GM23338 (cell line): Measurements from ENCODE around the gene FAAP100.

Experiments
- CTCF ChIP-seq, 2 experiments: fragments of 200-600 bp in 1 of 2; sonication (generic) in 1 of 2; conservative IDR thresholded peaks; 2 replicates each; pipeline versions ENCODE4 v1.5.1 to v1.6.1; 2016 to 2017; ENCODE audit warnings: antibody characterized with exemption in 2 of 2, low read depth in 2 of 2, mild to moderate bottlenecking in 2 of 2, moderate library complexity in 1 of 2
- EZH2 ChIP-seq: fragments of 200-600 bp; sonication (generic); IDR thresholded peaks from one replicate; pipeline ENCODE4 v1.8.0; 2017; ENCODE audit warnings: antibody characterized with exemption, mild to moderate bottlenecking, low read depth; ENCODE audit not compliant: unreplicated experiment
- JUNB ChIP-seq: IDR thresholded peaks from one replicate; pipeline ENCODE4 v1.6.1; 2016; ENCODE audit warnings: antibody characterized with exemption; ENCODE audit not compliant: unreplicated experiment
- POLR2AphosphoS5 ChIP-seq: IDR thresholded peaks from 2 replicates; pipeline ENCODE4 v1.6.1; 2016; ENCODE audit warnings: antibody characterized with exemption, low read depth
- REST ChIP-seq: IDR thresholded peaks from one replicate; pipeline ENCODE4 v1.6.1; 2018; ENCODE audit warnings: antibody characterized with exemption; ENCODE audit not compliant: unreplicated experiment
- STAT1 ChIP-seq: IDR thresholded peaks from one replicate; pipeline ENCODE4 v1.6.1; 2016; ENCODE audit warnings: antibody characterized with exemption; ENCODE audit not compliant: unreplicated experiment
- ZNF331 ChIP-seq: fragments of 250-450 bp; sonication (Bioruptor Pico); IDR thresholded peaks from 2 replicates; pipeline ENCODE4 v1.5.0; 2020; ENCODE audit warnings: low read depth, mild to moderate bottlenecking, moderate library complexity

- no peak for TF ChIP-seq STAT1
- no peak for TF ChIP-seq CTCF (conservative IDR thresholded peaks at IDR 0.05; ENCODE audit: low read depth in 2 of 2)
- TF ChIP-seq JUNB: no peak
- TF ChIP-seq REST: no peak
- TF ChIP-seq EZH2: no peak
- no peak for TF ChIP-seq ZNF331 (CRISPR knock-in tag)
- no peak for TF ChIP-seq POLR2AphosphoS5
Measured at GRCh38 chr17:81520021-81520901, 31.9 kb downstream of the FAAP100 start.
